ENCODE results near the gene TPST2. TPM values are rescaled to one million over a fixed set of nuclear protein-coding genes. Genes with fewer than 3 reads are reported as not detected.
"Not testable (repeated sequence)": the region's sequence is repeated elsewhere in the genome, so short reads cannot be mapped to it uniquely, and the experiment has no call there.

Gene TPST2
- total RNA-seq, 1 donor from 2014 or later, result 14.2 TPM

GRCh38 chr22:26618455-26618854, 28.5 kb upstream of the TPST2 start:
- no peak overlapping the region for H3K27ac Mint-ChIP-seq
- DNase-seq (ENCODE audit: low spot score), result no peak

GRCh38 chr22:26617271-26618199, 27.6 kb upstream of the TPST2 start, which contains the start of gene CRYBB1:
TSS of gene CRYBB1 (minus strand) at chr22:26618027. CDS start at chr22:26616319, 1,708 bp downstream.
- H3K9me3 Mint-ChIP-seq, result no peaks in the 10 kb centered on the region
- peaks cover 5% of the 10 kb centered on the region for H3K4me1 Mint-ChIP-seq (ENCODE audit: low read depth)

More at GRCh38 chr22:26618455-26618854, 28.5 kb upstream of the TPST2 start:
- H3K27me3 Mint-ChIP-seq (ENCODE audit: low read depth), result peaks cover 13% of the 10 kb centered on the region
- H3K4me1 Mint-ChIP-seq (ENCODE audit: low read depth), result peaks cover 5% of the 10 kb centered on the region
- intact Hi-C loops (cut with micrococcal nuclease), result no loop called here
- H3K36me3 Mint-ChIP-seq (ENCODE audit: low read depth), result no peaks in the 10 kb centered on the region
- no peak overlapping the region for H3K4me3 Mint-ChIP-seq (ENCODE audit: low read depth)
- no peaks in the 10 kb centered on the region for H3K9me3 Mint-ChIP-seq

DNA sequence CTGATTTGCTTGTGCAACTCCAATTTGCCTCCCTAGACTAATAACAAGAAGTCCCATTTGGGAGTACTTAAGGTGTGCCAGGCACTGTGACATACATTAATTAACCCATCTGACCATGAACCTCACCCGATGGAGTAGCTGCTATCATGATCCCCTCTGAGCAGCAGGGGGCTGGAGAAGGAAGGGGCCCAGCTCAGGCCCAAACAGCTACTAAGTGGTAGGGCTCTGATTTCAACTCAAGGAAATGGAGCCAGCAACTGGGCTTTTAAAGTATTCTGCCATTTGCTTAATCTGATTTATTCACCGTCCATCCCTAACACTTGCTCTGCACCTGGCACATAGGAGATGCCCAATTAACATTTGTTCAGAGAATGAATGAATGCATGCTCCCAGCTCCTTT, 26.7 kb upstream of the TPST2 start:
- Mint-ChIP-seq H3K27ac (no peak overlapping the region), H3K27me3 (ENCODE audit: low read depth) (peaks cover 10% of the 10 kb centered on the region), H3K4me1 (ENCODE audit: low read depth) (peaks cover 5% of the 10 kb centered on the region), H3K4me3 (ENCODE audit: low read depth) (no peak overlapping the region), H3K9me3 (no peaks in the 10 kb centered on the region), H3K36me3 (ENCODE audit: low read depth) (no peaks in the 10 kb centered on the region)
- no peak for DNase-seq (ENCODE audit: low spot score)
- intact Hi-C loops (cut with micrococcal nuclease), result no loop called here

More at GRCh38 chr22:26617271-26618199, 27.6 kb upstream of the TPST2 start, which contains the start of gene CRYBB1:
- intact Hi-C loops (cut with micrococcal nuclease), result no loop called here
- Mint-ChIP-seq H3K27ac (no peak within 1 kb of the TSS), H3K36me3 (ENCODE audit: low read depth) (no peaks in the 10 kb centered on the region), H3K27me3 (ENCODE audit: low read depth) (peaks cover 13% of the 10 kb centered on the region), H3K4me3 (ENCODE audit: low read depth) (no peak within 1 kb of the TSS)
- DNase-seq (ENCODE audit: low spot score), result no peak

- H3K27me3 Mint-ChIP-seq (ENCODE audit: low read depth), result peaks cover 10% of the 10 kb centered on the region
Measured at GRCh38 chr22:26615830-26616435, 26.0 kb upstream of the TPST2 start.

DNA sequence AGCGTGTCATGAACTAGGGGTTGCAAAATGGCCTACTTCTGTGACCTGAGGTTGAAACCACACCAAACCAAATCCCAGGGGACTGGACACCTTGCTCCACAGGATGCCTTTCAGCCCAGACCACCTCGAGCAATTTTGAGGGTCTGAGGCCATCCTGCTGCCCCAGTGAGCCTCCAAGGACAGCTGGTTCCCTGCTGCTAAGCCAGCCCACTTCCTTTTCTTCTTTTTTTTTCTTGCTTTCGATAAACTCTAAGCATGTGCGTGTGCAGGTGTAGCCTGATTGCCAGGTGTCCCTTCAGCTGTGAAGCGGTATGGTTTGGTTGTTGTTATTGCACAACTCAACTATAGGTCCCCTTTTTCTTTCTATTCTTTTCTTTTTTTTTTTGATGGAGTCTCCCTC, 25.2 kb upstream of the TPST2 start:
- H3K9me3 Mint-ChIP-seq, result no peaks in the 10 kb centered on the region
- no peak overlapping the region for H3K27ac Mint-ChIP-seq
- intact Hi-C loops (cut with micrococcal nuclease), result no loop called here
- DNase-seq (ENCODE audit: low spot score), result no peak
- H3K36me3 Mint-ChIP-seq (ENCODE audit: low read depth), result no peaks in the 10 kb centered on the region
- H3K27me3 Mint-ChIP-seq (ENCODE audit: low read depth), result peaks cover 10% of the 10 kb centered on the region
- peaks cover 12% of the 10 kb centered on the region for H3K4me1 Mint-ChIP-seq (ENCODE audit: low read depth)
- H3K4me3 Mint-ChIP-seq (ENCODE audit: low read depth), result no peak overlapping the region

More at GRCh38 chr22:26615830-26616435, 26.0 kb upstream of the TPST2 start:
- no peak overlapping the region for H3K27ac Mint-ChIP-seq
- intact Hi-C loops (cut with micrococcal nuclease), result no loop called here
- H3K4me1 Mint-ChIP-seq (ENCODE audit: low read depth), result peaks cover 5% of the 10 kb centered on the region
- H3K4me3 Mint-ChIP-seq (ENCODE audit: low read depth), result no peak overlapping the region
- no peak for DNase-seq (ENCODE audit: low spot score)
- no peaks in the 10 kb centered on the region for H3K36me3 Mint-ChIP-seq (ENCODE audit: low read depth)
- H3K9me3 Mint-ChIP-seq, result no peaks in the 10 kb centered on the region

DNA sequence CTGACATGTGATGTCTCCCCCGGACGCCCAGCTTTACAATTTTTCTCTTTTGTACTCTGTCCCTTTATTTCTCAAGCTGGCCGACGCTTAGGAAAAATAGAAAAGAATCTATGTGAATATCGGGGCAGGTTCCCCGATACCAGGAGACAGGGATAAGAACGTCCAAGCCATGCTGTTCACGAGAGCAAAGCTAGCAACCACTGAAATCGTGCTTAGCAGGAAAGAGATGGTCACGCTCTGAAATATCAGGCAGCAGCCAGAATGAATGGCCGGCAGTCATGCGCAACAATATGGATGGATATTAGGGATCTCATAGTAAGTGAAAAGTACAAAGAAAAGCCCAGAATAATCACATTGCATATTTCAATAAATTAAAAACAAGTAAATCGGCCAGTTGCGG, 24.4 kb upstream of the TPST2 start:
- Mint-ChIP-seq H3K27ac (no peak overlapping the region), H3K27me3 (ENCODE audit: low read depth) (peaks cover 13% of the 10 kb centered on the region), H3K4me3 (ENCODE audit: low read depth) (no peak overlapping the region), H3K4me1 (ENCODE audit: low read depth) (peaks cover 20% of the 10 kb centered on the region), H3K36me3 (ENCODE audit: low read depth) (no peaks in the 10 kb centered on the region), H3K9me3 (no peaks in the 10 kb centered on the region)
- DNase-seq (ENCODE audit: low spot score), result no peak
- intact Hi-C loops (cut with micrococcal nuclease), result no loop called here

DNA sequence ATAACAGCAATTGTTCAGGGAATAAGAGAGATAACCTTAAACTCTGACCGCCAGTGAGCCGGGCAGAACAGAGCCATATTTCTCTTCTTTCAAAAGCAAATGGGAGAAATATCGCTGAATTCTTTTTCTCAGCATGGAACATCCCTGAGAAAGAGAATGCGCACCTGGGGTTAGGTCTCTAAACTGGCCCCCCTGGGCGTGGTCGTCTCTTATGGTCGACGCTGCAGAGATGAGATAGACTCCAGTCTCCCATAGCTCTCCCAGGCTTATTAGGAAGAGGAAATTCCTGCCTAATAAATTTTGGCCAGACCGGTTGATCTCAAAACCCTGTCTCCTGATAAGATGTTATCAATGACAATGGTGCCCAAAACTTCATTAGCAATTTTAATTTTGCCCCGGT, 23.8 kb upstream of the TPST2 start:
- H3K4me3 Mint-ChIP-seq (ENCODE audit: low read depth); H3K9me3 Mint-ChIP-seq; intact Hi-C loops (cut with micrococcal nuclease); DNase-seq (ENCODE audit: low spot score); H3K36me3 Mint-ChIP-seq (ENCODE audit: low read depth); H3K27ac Mint-ChIP-seq: not testable (repeated sequence)
- H3K27me3 Mint-ChIP-seq (ENCODE audit: low read depth), result peaks cover 15% of the 10 kb centered on the region
- H3K4me1 Mint-ChIP-seq (ENCODE audit: low read depth), result peaks cover 23% of the 10 kb centered on the region

DNA sequence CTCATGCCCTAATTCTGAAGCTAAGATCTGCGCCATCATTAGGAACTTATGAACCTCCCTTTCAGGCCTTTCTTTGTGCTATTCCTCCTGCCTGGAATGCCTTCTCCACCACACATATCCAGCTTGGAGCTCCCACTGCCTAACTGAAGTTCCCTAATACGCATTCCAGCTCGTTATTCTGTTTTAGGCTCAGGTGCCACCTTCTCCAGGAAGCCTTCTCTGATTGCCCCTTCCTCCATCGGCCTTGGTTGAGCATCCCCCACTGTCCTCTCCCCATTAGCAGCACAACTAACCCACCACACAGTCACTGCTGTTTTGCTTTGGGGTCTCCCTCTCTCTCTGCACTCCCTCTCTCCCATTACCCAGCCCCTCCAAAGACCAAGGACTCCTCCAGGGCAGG, 22.7 kb upstream of the TPST2 start:
- Mint-ChIP-seq H3K36me3 (ENCODE audit: low read depth) (no peaks in the 10 kb centered on the region), H3K4me3 (ENCODE audit: low read depth) (no peak overlapping the region), H3K27me3 (ENCODE audit: low read depth) (peaks cover 14% of the 10 kb centered on the region), H3K4me1 (ENCODE audit: low read depth) (peaks cover 23% of the 10 kb centered on the region), H3K9me3 (no peaks in the 10 kb centered on the region), H3K27ac (no peak overlapping the region)
- no peak for DNase-seq (ENCODE audit: low spot score)
- intact Hi-C loops (cut with micrococcal nuclease), result no loop called here

DNA sequence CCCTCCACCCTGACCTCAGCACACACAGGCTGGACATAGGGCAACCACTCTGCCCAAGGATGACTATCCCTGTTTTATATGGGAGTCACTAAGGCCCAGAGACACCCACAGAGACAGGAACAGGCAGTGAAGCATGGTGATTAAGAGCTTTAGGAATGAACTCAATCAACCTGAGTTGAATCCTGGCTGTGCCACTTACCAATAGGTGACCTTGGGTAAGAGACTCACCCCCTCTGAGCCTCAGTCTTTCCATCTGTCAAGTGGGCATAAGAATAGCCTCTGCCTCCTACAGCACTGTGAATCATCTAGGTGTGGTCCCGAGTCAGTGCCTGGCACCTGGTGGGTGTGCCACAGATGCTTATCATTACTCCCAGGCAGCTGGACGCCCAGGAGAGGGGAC, 21.1 kb upstream of the TPST2 start:
- no peaks in the 10 kb centered on the region for H3K9me3 Mint-ChIP-seq
- no peak for DNase-seq (ENCODE audit: low spot score)
- intact Hi-C loops (cut with micrococcal nuclease), result no loop called here

GRCh38 chr22:26610072-26610958, 20.4 kb upstream of the TPST2 start:
- Mint-ChIP-seq H3K4me3 (ENCODE audit: low read depth) (no peak overlapping the region), H3K27ac (peak overlapping the region; percentile 31), H3K9me3 (no peaks in the 10 kb centered on the region), H3K4me1 (ENCODE audit: low read depth) (peaks cover 20% of the 10 kb centered on the region), H3K36me3 (ENCODE audit: low read depth) (no peaks in the 10 kb centered on the region), H3K27me3 (ENCODE audit: low read depth) (peaks cover 11% of the 10 kb centered on the region)
- peak; percentile 40 for DNase-seq (ENCODE audit: low spot score)
- intact Hi-C loops (cut with micrococcal nuclease), result no loop called here

More for the DNA sequence above, 21.1 kb upstream of the TPST2 start:
- Mint-ChIP-seq H3K27ac (no peak overlapping the region), H3K4me3 (ENCODE audit: low read depth) (no peak overlapping the region), H3K4me1 (ENCODE audit: low read depth) (peaks cover 20% of the 10 kb centered on the region), H3K27me3 (ENCODE audit: low read depth) (peaks cover 11% of the 10 kb centered on the region), H3K36me3 (ENCODE audit: low read depth) (no peaks in the 10 kb centered on the region)

DNA sequence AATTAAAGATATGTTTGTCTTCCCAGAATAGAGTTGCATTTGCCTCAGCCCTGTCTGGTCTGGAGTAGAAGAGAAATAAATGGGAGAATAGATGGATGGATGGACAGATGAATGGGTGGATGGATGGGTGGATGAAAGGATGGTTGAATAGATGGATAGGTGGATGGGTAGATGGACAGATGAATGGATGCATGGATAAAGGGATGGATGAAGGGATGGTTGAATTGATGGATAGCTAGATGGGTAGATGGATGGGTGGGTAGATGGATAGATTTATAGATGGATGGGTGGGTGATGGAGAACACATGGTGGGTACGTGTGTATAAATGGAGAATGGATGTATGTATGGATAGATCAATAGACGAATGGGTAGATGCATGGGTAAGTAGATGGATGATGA, 19.4 kb upstream of the TPST2 start:
- no peak overlapping the region for H3K27ac Mint-ChIP-seq

GRCh38 chr22:26608129-26608528, 18.2 kb upstream of the TPST2 start:
- H3K27me3 Mint-ChIP-seq (ENCODE audit: low read depth), result peaks cover 4% of the 10 kb centered on the region
- H3K4me1 Mint-ChIP-seq (ENCODE audit: low read depth), result peaks cover 24% of the 10 kb centered on the region
- no peak overlapping the region for H3K27ac Mint-ChIP-seq
- no peak for DNase-seq (ENCODE audit: low spot score)
- intact Hi-C loops (cut with micrococcal nuclease), result no loop called here
- H3K4me3 Mint-ChIP-seq (ENCODE audit: low read depth), result no peak overlapping the region
- H3K9me3 Mint-ChIP-seq, result no peaks in the 10 kb centered on the region
- no peaks in the 10 kb centered on the region for H3K36me3 Mint-ChIP-seq (ENCODE audit: low read depth)

More for the DNA sequence above, 19.4 kb upstream of the TPST2 start:
- no peaks in the 10 kb centered on the region for H3K9me3 Mint-ChIP-seq
- H3K27me3 Mint-ChIP-seq (ENCODE audit: low read depth), result peaks cover 8% of the 10 kb centered on the region
- no peaks in the 10 kb centered on the region for H3K36me3 Mint-ChIP-seq (ENCODE audit: low read depth)
- H3K4me3 Mint-ChIP-seq (ENCODE audit: low read depth), result no peak overlapping the region
- intact Hi-C loops (cut with micrococcal nuclease), result no loop called here
- peaks cover 21% of the 10 kb centered on the region for H3K4me1 Mint-ChIP-seq (ENCODE audit: low read depth)
- DNase-seq (ENCODE audit: low spot score), result no peak

All from activated T-helper 2 cell treated with anti-CD3 and anti-CD28 coated beads, Interferon-gamma antibody, Interleukin-2, Interleukin-4, amounts not matched to agents 10 μg/mL and 5 μg/mL and 100 μg/mL, durations not matched to agents 14 hours and 24 hours and 36 hours (primary cell).